HG02885 (cell line): ENCODE measurements around the gene PLA2G12A.
A peak's percentile ranks its signal among the peaks of the same experiment; 100 is the strongest.
"Not testable (repeated sequence)": the region's sequence is repeated elsewhere in the genome, so short reads cannot be mapped to it uniquely, and the experiment has no call there.

Source experiments
- ATAC-seq: cut with Tn5 transposase; IDR thresholded peaks from one replicate; pipeline ENCODE4 v1.9.1; 2021; ENCODE audit warnings: mild to moderate bottlenecking; ENCODE audit not compliant: unreplicated experiment, poor library complexity

Gene PLA2G12A

GRCh38 chr4:109684727-109685126, 45.1 kb downstream of the PLA2G12A start:
- ATAC-seq: no peak

GRCh38 chr4:109683621-109684253, 46.1 kb downstream of the PLA2G12A start:
- no peak for ATAC-seq

GRCh38 chr4:109682875-109683274, 47.0 kb downstream of the PLA2G12A start:
- ATAC-seq: no peak

DNA sequence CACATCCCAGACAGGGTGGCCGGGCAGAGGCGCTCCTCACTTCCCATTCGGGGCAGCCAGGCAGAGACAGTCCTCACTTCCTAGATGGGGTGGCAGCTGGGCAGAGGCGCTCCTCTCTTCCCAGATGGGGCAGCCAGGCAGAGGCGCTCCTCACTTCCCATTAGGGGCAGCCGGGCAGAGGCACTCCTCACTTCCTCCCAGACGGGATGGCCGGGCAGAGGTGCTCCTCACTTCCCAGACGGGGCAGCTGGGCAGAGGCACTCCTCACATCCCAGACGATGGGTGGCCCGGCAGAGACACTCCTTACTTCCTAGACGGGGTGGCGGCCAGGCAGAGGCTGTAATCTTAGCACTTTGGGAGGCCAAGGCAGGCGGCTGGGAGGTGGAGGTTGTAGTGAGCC, 50.9 kb downstream of the PLA2G12A start:
- not testable (repeated sequence) for ATAC-seq

GRCh38 chr4:109678472-109678871, 51.4 kb downstream of the PLA2G12A start:
- not testable (repeated sequence) for ATAC-seq

DNA sequence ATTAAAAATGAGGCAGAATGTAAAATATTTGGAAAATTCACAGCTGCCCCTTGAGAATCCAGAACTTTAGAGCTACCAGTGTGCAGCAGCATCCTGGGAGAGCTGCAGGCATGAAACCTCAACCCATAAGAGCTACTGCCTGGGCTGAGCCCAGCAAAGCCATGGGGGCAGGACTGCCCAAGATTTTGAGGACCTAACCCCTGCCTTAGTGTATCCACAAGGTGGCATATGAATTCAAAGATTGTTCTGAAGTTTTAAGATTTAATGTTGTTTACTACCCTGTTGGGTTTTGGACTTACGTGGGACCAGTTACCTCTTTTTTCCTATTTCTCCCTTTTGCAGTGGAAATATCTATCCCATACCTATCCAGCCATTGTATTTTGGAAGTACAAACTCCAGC, 53.0 kb downstream of the PLA2G12A start:
- no peak for ATAC-seq

DNA sequence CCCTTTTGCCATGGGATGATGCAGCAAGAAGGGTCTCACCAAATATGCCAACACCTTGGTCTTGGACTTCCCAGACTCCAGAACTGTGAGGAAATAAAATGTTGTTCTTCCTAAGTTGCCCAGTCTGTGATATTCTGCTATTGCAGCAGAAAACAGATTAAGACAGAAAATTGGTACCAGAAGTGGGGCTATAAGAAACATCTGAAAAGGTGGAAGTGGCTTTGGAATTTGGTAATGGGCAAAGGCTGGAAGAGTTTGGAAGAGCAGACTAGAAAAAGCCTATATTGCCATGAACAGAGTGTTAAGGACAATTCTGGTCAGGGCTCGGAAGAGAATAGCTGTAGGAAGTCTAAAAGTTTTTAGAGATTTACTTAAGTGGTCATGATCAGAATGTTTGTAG, 54.0 kb downstream of the PLA2G12A start:
- ATAC-seq: no peak

DNA sequence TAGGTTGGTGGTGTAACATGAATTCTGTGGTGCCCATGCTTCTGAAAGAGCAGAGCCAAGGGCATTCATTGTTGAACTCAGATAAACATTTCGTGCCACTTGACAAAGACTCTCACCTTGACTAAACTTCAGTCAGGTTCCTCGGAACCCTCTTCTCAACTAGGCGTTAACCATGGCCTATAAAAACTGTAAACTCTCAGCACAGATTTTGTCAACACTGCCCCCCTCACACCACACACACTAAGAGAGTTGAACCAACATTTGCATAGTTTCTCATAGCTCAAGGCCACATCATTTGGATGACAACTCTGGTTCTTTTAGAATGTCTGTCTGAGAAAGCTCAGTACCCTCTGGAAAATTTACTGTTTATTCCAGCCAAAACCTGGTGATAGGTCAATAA, 54.7 kb downstream of the PLA2G12A start:
- ATAC-seq: peak; percentile 67

DNA sequence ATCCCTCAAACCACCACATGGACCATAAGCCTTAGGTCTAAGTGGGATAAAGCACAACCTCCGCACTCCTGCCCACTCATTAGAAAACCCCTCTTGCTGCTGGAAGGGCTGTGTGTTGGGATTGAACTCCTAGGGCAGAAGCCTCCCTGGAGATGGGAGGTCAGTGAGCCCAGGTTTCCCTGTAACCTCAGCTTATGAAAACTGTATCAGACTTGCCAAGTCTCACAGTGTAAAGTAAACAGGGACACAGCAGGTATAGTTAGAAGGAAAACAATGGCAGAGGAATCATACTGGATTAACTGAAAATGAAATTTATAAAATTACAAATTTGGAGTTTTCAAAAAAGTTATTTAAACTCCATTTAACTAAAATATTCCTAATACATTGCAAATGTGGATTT, 56.6 kb downstream of the PLA2G12A start:
- ATAC-seq: no peak

- no peak for ATAC-seq
Observed at GRCh38 chr4:109672169-109672930, 57.5 kb downstream of the PLA2G12A start.

GRCh38 chr4:109671350-109671749, 58.5 kb downstream of the PLA2G12A start:
- no peak for ATAC-seq

DNA sequence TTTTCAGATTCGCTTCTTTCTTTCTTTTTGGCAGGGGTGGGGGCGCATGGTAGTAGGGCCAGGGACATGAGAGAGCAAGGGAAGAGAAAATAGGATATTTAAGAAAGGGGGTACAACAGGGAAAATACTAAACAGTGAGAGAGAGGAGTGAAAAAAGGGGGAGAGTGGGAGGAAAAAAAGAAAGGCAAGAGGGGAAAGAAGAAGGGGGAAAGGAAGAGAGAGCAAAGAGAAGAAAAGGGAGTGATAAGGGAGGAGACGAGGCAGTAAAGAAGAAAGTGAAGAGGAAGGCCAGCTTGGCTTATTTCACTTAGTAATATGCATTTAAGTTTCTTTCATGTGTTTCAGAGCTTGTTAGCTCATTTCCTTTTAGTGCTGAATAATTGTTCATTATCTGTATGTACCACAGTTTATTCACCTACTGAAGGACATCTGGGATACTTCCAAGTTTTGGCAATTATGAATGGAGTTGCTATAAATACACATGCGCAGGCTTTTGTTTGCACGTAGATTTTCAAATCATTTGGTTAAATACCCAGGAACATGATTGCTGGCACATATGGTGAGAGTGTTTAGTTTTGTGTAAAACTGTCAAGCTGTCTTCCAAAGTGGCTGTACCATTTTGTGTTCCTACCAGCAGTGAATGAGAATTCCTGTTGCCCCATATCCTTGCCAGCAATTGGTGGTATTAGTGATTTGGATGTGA, 63.9 kb downstream of the PLA2G12A start:
- ATAC-seq: no peak

GRCh38 chr4:109662771-109663170, 67.1 kb downstream of the PLA2G12A start:
- no peak for ATAC-seq

- ATAC-seq: no peak
Observed at GRCh38 chr4:109662116-109662515, 67.8 kb downstream of the PLA2G12A start.
